ENCODE data around the gene RBM6.
A peak's percentile ranks its signal among the peaks of the same experiment; 100 is the strongest.
"Not testable (repeated sequence)": the region's sequence is repeated elsewhere in the genome, so short reads cannot be mapped to it uniquely, and the experiment has no call there.

The RBM6 gene

GRCh38 chr3:49916686-49917085 lies 23.3 kb upstream of the RBM6 start:
- DNase-seq, result no peak

GRCh38 chr3:49917806-49918590 lies 22.0 kb upstream of the RBM6 start:
- DNase-seq, result not testable (repeated sequence)

GRCh38 chr3:49924683-49925082 lies 15.3 kb upstream of the RBM6 start:
- DNase-seq, result no peak

GRCh38 chr3:49925485-49925884 lies 14.5 kb upstream of the RBM6 start:
- DNase-seq, result no peak

GRCh38 chr3:49926117-49926728 lies 13.7 kb upstream of the RBM6 start:
- DNase-seq, result no peak

GRCh38 chr3:49927798-49928197 lies 12.2 kb upstream of the RBM6 start:
- DNase-seq, result no peak

GRCh38 chr3:49928481-49929017 lies 11.4 kb upstream of the RBM6 start:
- DNase-seq, result no peak

GRCh38 chr3:49929291-49930167 lies 10.4 kb upstream of the RBM6 start, which contains the start of gene MON1A:
TSS of gene MON1A (minus strand) at chr3:49929811. CDS start at chr3:49913346, 16,465 bp downstream.
- DNase-seq, result peak; percentile 30

GRCh38 chr3:49930168-49930690 lies 9.7 kb upstream of the RBM6 start:
- DNase-seq, result no peak

- peak; percentile 5 for DNase-seq
These were observed 9.0 kb upstream of the RBM6 start for GRCh38 chr3:49930922-49931321.

- DNase-seq, result not testable (repeated sequence)
These were observed 7.7 kb upstream of the RBM6 start for GRCh38 chr3:49932281-49932680.

- no peak for DNase-seq
These were observed 2.9 kb upstream of the RBM6 start for GRCh38 chr3:49937090-49937489.

- no peak for DNase-seq
These were observed 808 bp downstream of the RBM6 start for GRCh38 chr3:49940667-49941249.

- DNase-seq, result no peak
These were observed 2.7 kb downstream of the RBM6 start for GRCh38 chr3:49942651-49943050.

- DNase-seq, result no peak
These were observed 13.0 kb downstream of the RBM6 start for GRCh38 chr3:49952924-49953323.

GRCh38 chr3:49955636-49956035 lies 15.7 kb downstream of the RBM6 start:
- DNase-seq, result no peak

GRCh38 chr3:49966233-49966942 lies 26.4 kb downstream of the RBM6 start:
- DNase-seq, result no peak

GRCh38 chr3:49967291-49967690 lies 27.3 kb downstream of the RBM6 start:
- no peak for DNase-seq

GRCh38 chr3:49968346-49968745 lies 28.4 kb downstream of the RBM6 start:
- no peak for DNase-seq

- no peak for DNase-seq
These were observed 32.7 kb downstream of the RBM6 start for GRCh38 chr3:49972656-49973055.

GRCh38 chr3:49976942-49977341 lies 37.0 kb downstream of the RBM6 start:
- DNase-seq, result no peak

GRCh38 chr3:49984394-49984793 lies 44.4 kb downstream of the RBM6 start:
- no peak for DNase-seq

Measured in NCI-H1436 (cell line).